ENCODE measurements around the gene AQP12A.

Gene AQP12A

GRCh38 chr2:240711701-240712100, 20.0 kb downstream of the AQP12A start:
- DNase-seq: no peak

- no peak for DNase-seq
Measured at GRCh38 chr2:240712121-240712520, 20.5 kb downstream of the AQP12A start.

GRCh38 chr2:240713071-240713927, 21.6 kb downstream of the AQP12A start:
- DNase-seq: no peak

- no peak for DNase-seq
Measured at GRCh38 chr2:240713928-240714746, 22.5 kb downstream of the AQP12A start.

GRCh38 chr2:240714747-240715725, 23.4 kb downstream of the AQP12A start:
- DNase-seq: no peak

- no peak for DNase-seq
Measured at GRCh38 chr2:240716130-240716798, 24.6 kb downstream of the AQP12A start.

GRCh38 chr2:240717181-240717641, 25.5 kb downstream of the AQP12A start:
- no peak for DNase-seq

- DNase-seq: no peak
Measured at GRCh38 chr2:240717681-240718581, 26.3 kb downstream of the AQP12A start.

GRCh38 chr2:240718896-240719490, 27.3 kb downstream of the AQP12A start:
- no peak for DNase-seq

- DNase-seq: no peak
Measured at GRCh38 chr2:240719676-240720545, 28.2 kb downstream of the AQP12A start.

- no peak for DNase-seq
Measured at GRCh38 chr2:240720686-240721595, 29.3 kb downstream of the AQP12A start.

GRCh38 chr2:240721596-240722180, 30.0 kb downstream of the AQP12A start:
- no peak for DNase-seq

- no peak for DNase-seq
Measured at GRCh38 chr2:240722376-240722775, 30.7 kb downstream of the AQP12A start.

- no peak for DNase-seq
Measured at GRCh38 chr2:240722796-240723735, 31.4 kb downstream of the AQP12A start.

GRCh38 chr2:240723851-240724250, 32.2 kb downstream of the AQP12A start:
- no peak for DNase-seq

GRCh38 chr2:240724431-240724830, 32.8 kb downstream of the AQP12A start:
- DNase-seq: no peak

- DNase-seq: no peak
Measured at GRCh38 chr2:240725266-240725665, 33.6 kb downstream of the AQP12A start.

Data from NCI-H748 treated with DMSO at 0.1 percent for 48 hours (cell line).